MCF 10A (cell line): ENCODE measurements around the gene GBE1. TPM values are rescaled to one million over a fixed set of nuclear protein-coding genes. Genes with fewer than 3 reads are reported as not detected.

ENCODE experiments used
- BruUV-seq: library from RNA; stranded (reverse); fragments of 400-500 nt; replicated peaks from 2 replicates; lab custom pipeline; 2021; lab: Mats Ljungman, UMichigan
- CTCF ChIA-PET: fragments of 300-600 bp; sonication (Branson Sonifier 250); formaldehyde crosslinking; extraction: SDS; loops from one replicate; lab custom pipeline; 2021; ENCODE audit warnings: antibody characterized with exemption, inconsistent platforms; lab: Yijun Ruan, JAX
- POLR2A ChIA-PET: fragments of 300-600, 350-650 bp; sonication (Branson Sonifier 250); formaldehyde crosslinking; extraction: SDS; loops from one replicate; lab custom pipeline; 2020; ENCODE audit warnings: antibody characterized with exemption, inconsistent platforms; lab: Yijun Ruan, JAX
- DNase-seq: peaks from one replicate; pipeline ENCODE4 v3.0.0-alpha.2; 2018; ENCODE audit not compliant: unreplicated experiment
- H3K27ac Mint-ChIP-seq: one replicate; pipeline ENCODE4 v1.8.0; 2022; ENCODE audit warnings: mild to moderate bottlenecking, low read depth, mixed read lengths; ENCODE audit not compliant: unreplicated experiment
- H3K27me3 Mint-ChIP-seq: one replicate; pipeline ENCODE4 v1.8.0; 2022; ENCODE audit warnings: mixed read lengths; ENCODE audit not compliant: insufficient read depth, unreplicated experiment
- H3K36me3 Mint-ChIP-seq: one replicate; pipeline ENCODE4 v1.8.0; 2022; ENCODE audit warnings: mild to moderate bottlenecking, moderate library complexity, mixed read lengths; ENCODE audit not compliant: insufficient read depth, unreplicated experiment
- H3K4me1 Mint-ChIP-seq: one replicate; pipeline ENCODE4 v1.8.0; 2022; ENCODE audit warnings: mixed read lengths; ENCODE audit not compliant: insufficient read depth, unreplicated experiment
- H3K4me3 Mint-ChIP-seq: one replicate; pipeline ENCODE4 v1.8.0; 2022; ENCODE audit warnings: mild to moderate bottlenecking, moderate library complexity, mixed read lengths; ENCODE audit not compliant: unreplicated experiment
- H3K9me3 Mint-ChIP-seq: one replicate; pipeline ENCODE4 v1.8.0; 2022; ENCODE audit warnings: mixed read lengths; ENCODE audit not compliant: unreplicated experiment
- intact Hi-C: fragments of 100-400 bp; cut with micrococcal nuclease; formaldehyde crosslinking; loops from 2 replicates; pipeline ENCODE4 v1.14.1; 2022
- total RNA-seq: library from RNA; stranded (reverse); gene quantifications from 2 replicates; pipeline ENCODE4 v1.2.3, GENCODE V29; 2022
- TF ChIP-seq, protein P1 (sequence below): fragments of 200-600 bp; IDR thresholded peaks from one replicate; pipeline ENCODE4 v1.8.0; 2022; ENCODE audit warnings: antibody characterized with exemption, mild to moderate bottlenecking; ENCODE audit not compliant: unreplicated experiment

The GBE1 gene
- total RNA-seq, 1 experiment from 2014 or later: 41.8 TPM

DNA sequence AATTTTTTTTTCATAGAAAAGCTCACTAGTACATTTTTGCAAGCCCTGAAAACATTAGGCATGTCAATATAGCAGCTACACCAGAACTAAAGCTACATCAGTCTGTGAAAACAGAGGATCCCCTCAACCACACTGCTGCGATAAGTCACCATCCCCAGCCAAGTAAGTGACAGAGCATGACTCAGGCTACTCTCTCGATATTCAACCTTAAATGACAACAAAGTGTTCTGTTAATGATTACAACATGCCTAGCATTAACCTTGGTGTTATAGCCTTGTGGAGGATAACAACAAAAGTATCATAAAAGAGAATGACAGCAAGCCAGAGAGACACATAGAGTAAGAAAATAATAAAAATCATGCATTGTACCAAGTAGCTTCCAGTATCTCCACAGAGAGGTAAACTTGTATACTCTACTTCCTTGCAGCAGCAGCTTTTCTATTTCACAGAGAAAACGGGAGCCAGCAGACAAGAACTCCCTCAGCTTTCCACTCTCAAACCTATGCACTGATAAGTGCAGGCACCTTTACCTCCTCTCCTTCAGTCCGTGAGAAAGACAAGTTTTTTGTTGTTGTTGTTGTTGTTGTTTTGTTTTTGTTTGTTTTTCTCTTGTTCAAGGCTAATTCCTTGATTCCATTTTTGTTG is 76.6 kb downstream of the GBE1 start:
- Mint-ChIP-seq H3K9me3 (no peaks in the 10 kb centered on the region), H3K36me3 (peaks cover 19% of the 10 kb centered on the region), H3K27ac (no peak overlapping the region), H3K4me1 (peaks cover 11% of the 10 kb centered on the region), H3K27me3 (no peaks in the 10 kb centered on the region), H3K4me3 (no peak overlapping the region)
- TF ChIP-seq, protein P1, sequence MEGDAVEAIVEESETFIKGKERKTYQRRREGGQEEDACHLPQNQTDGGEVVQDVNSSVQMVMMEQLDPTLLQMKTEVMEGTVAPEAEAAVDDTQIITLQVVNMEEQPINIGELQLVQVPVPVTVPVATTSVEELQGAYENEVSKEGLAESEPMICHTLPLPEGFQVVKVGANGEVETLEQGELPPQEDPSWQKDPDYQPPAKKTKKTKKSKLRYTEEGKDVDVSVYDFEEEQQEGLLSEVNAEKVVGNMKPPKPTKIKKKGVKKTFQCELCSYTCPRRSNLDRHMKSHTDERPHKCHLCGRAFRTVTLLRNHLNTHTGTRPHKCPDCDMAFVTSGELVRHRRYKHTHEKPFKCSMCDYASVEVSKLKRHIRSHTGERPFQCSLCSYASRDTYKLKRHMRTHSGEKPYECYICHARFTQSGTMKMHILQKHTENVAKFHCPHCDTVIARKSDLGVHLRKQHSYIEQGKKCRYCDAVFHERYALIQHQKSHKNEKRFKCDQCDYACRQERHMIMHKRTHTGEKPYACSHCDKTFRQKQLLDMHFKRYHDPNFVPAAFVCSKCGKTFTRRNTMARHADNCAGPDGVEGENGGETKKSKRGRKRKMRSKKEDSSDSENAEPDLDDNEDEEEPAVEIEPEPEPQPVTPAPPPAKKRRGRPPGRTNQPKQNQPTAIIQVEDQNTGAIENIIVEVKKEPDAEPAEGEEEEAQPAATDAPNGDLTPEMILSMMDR: no peak
- ChIA-PET CTCF (interaction anchor here (0.6 to 0.7 kb wide), 3 partner anchors 193 to 448 kb away, joined by 3 read pairs; no protein-coding TSS in a partner anchor), POLR2A (no interaction called here)
- no TSS peak for BruUV-seq
- intact Hi-C loops: no loop called here
- peak; percentile 18 for DNase-seq

DNA sequence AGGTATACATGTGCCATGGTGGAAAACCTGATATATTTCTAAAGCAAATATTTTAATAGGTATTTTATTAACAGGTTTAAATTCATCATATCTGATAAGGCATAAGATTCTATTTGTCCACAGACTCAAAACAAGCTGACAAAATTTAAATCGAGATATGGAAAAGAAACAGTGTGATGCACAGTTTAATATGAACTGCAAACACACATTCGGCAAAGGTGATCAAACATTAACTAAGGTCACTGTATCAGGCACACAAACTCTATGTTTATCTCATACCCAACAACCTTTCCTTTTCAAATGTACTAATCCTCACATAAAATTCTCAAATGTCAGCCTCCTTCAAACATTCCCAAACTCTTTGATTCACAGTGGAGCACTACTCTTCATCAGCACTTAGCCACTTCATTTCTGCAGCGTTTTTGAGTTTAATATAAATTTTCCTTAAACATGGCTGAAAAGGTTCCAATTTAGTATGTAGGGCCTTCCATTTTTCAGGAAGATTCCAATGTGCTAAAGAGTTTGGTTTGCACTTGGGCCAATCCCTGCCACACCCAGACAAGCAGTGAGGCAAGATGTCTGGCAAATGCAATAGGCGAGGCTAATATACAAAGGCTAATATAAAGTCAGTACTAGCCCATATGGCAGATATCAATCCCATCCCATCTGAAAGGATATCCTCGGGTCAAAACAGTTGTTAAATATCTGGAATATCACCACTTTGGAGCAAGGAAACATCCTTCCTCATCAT is 84.6 kb downstream of the GBE1 start:
- Mint-ChIP-seq H3K27ac (no peak overlapping the region), H3K27me3 (no peaks in the 10 kb centered on the region), H3K9me3 (no peaks in the 10 kb centered on the region), H3K4me3 (no peak overlapping the region), H3K4me1 (peaks cover 11% of the 10 kb centered on the region), H3K36me3 (peaks cover 12% of the 10 kb centered on the region)
- intact Hi-C loops: no loop called here
- POLR2A ChIA-PET: no interaction called here
- CTCF ChIA-PET: interaction anchor here (2.7 kb wide), 1 partner anchor 10 kb away, joined by 11 read pairs; no protein-coding TSS in a partner anchor
- no peak for DNase-seq
- no TSS peak for BruUV-seq
- TF ChIP-seq, protein P1: no peak

DNA sequence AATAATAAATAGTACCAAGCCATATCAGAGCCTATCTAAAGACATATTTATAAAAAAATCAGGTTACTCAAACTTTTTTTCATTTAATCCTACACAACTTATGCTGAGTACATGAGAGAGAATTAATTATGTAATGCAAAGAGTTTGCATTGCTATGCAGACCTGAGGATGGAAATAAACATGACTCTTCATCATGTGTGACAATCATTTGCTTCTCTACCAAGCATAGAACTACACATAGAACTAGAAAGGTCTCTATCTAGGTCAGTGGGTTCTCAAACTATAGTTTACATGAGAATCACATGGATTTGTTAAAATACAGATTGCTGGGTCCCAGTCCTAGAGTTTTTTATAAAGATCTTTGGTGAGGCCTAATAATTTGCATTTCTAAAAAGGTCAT is 86.8 kb downstream of the GBE1 start:
- H3K4me3 Mint-ChIP-seq: no peak overlapping the region
- TF ChIP-seq, protein P1: no peak
- H3K4me1 Mint-ChIP-seq: peaks cover 11% of the 10 kb centered on the region
- CTCF ChIA-PET: interaction anchor here (0.8 kb wide), 1 partner anchor 9 kb away, joined by 3 read pairs; no protein-coding TSS in a partner anchor
- no peaks in the 10 kb centered on the region for H3K9me3 Mint-ChIP-seq
- DNase-seq: no peak
- H3K27me3 Mint-ChIP-seq: no peaks in the 10 kb centered on the region
- no TSS peak for BruUV-seq
- no peak overlapping the region for H3K27ac Mint-ChIP-seq
- POLR2A ChIA-PET: no interaction called here
- H3K36me3 Mint-ChIP-seq: no peaks in the 10 kb centered on the region
- intact Hi-C loops: no loop called here

DNA sequence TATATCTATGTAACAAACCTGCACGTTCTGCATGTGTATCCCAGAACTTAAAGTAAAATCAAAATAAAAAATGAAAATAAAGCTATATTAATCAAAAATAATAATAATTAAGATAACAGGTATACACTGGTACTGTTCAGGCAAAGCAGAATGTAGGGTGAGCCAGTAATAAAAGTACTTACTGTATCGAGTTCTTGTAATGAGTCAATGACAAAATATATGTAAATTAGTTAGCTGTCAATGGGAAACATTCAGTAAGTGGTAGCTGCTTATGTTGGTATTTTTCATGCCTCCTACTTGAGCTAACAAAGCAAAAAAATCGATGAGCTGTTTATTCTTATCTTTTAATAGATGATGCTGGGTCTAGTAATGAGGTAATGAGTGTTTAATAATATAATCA is 93.2 kb downstream of the GBE1 start:
- Mint-ChIP-seq H3K27me3 (no peaks in the 10 kb centered on the region), H3K9me3 (no peaks in the 10 kb centered on the region), H3K4me1 (no peaks in the 10 kb centered on the region), H3K4me3 (no peak overlapping the region), H3K36me3 (no peaks in the 10 kb centered on the region), H3K27ac (no peak overlapping the region)
- intact Hi-C loops: no loop called here
- no peak for DNase-seq
- TF ChIP-seq, protein P1: no peak
- no TSS peak for BruUV-seq
- POLR2A ChIA-PET: interaction anchor here (0.6 to 1.0 kb wide), 3 partner anchors 93 to 464 kb away, joined by 3 to 4 read pairs (median 3); partner anchors contain the start of gene GBE1
- CTCF ChIA-PET: interaction anchor here (0.6 to 3.2 kb wide), 8 partner anchors 92 to 1526 kb away, joined by 3 to 25 read pairs (median 3); no protein-coding TSS in a partner anchor
